K562 (cell line): ENCODE data around the gene CCDC124. TPM values are rescaled to one million over a fixed set of nuclear protein-coding genes. Genes with fewer than 3 reads are reported as not detected.

Experiments used
- FOXA3 ChIP-seq, 2 experiments: fragments of 450-650 bp in 1 of 2; sonication (generic) in 1 of 2; formaldehyde crosslinking; IDR thresholded peaks in 1 of 2; conservative IDR thresholded peaks in 1 of 2; 2 replicates each; pipeline versions ENCODE4 v1.4.0 to v1.8.0; 2020 to 2022; ENCODE audit warnings: mild to moderate bottlenecking in 2 of 2, missing genetic modification reagents in 1 of 2
- GABPA ChIP-seq: fragments of 200-800 bp; sonication (Bioruptor generic); conservative IDR thresholded peaks from 2 replicates; pipeline ENCODE4 v1.6.1; 2016; ENCODE audit warnings: low read depth, missing genetic modification characterization, missing compliant biosample characterization
- GABPB1 ChIP-seq: sonication (generic); formaldehyde crosslinking; IDR thresholded peaks from 2 replicates; pipeline ENCODE4 v1.8.0; 2022; ENCODE audit warnings: mild to moderate bottlenecking, missing genetic modification reagents
- KDM5B ChIP-seq: fragments of 200-600 bp; sonication (generic); IDR thresholded peaks from 2 replicates; pipeline ENCODE4 v1.6.1; 2012; ENCODE audit warnings: low read depth, mild to moderate bottlenecking, moderate library complexity, low read length, control low read depth, inconsistent platforms; ENCODE audit not compliant: insufficient replicate concordance
- PCBP1 ChIP-seq: fragments of 200-400 bp; formaldehyde crosslinking; IDR thresholded peaks from 2 replicates; pipeline ENCODE4 v1.6.1; 2018; ENCODE audit warnings: mild to moderate bottlenecking, low read depth, low read length; ENCODE audit not compliant: poor library complexity, severe bottlenecking
- RAD21 ChIP-seq, 2 experiments: fragments of 250-450 bp in 1 of 2; fragments of 450-650 bp in 1 of 2; sonication (Bioruptor Pico) in 1 of 2; formaldehyde crosslinking in 1 of 2; IDR thresholded peaks in 1 of 2; conservative IDR thresholded peaks in 1 of 2; 2 replicates each; pipeline versions ENCODE4 v1.4.0 to v1.8.0; 2020 to 2022; ENCODE audit warnings: mild to moderate bottlenecking in 2 of 2, moderate library complexity in 1 of 2
- polyA plus RNA-seq, 8 experiments: library from polyadenylated mRNA; depleted of rRNA in 4 of 8; stranded (reverse) in 5 of 8; unstranded in 3 of 8; fragments of >200 nt; fragmentation: Nextera tagmentation in 2 of 8; fragmentation: Illumina TruSeq in 1 of 8; extraction: Ambion mirVana in 2 of 8; extraction: Trizol in 1 of 8; gene quantifications; 2 replicates each; pipeline versions ENCODE4 v1.2.1 to v1.2.3, GENCODE V29; 2011 to 2014; ENCODE audit warnings: inconsistent platforms in 1 of 8, missing spikeins in 1 of 8
- total RNA-seq, 7 experiments: library from RNA; depleted of rRNA in 6 of 7; stranded (reverse); fragments of >200 nt in 6 of 7; fragmentation: Illumina TruSeq in 2 of 7; extraction: Trizol in 2 of 7; gene quantifications; 2 replicates each; pipeline versions ENCODE4 v1.2.1 to v1.2.3, GENCODE V29; 2011 to 2021; ENCODE audit warnings: low replicate concordance in 1 of 7
- TF ChIP-seq, protein P1 (sequence below): sonication (generic); formaldehyde crosslinking; IDR thresholded peaks from 2 replicates; pipeline ENCODE4 v1.8.0; 2022; ENCODE audit warnings: mild to moderate bottlenecking, missing genetic modification reagents
- TF ChIP-seq, protein P2 (sequence below): IDR thresholded peaks from 2 replicates; pipeline ENCODE4 v1.6.1; 2016; ENCODE audit warnings: missing genetic modification characterization, missing compliant biosample characterization
- TF ChIP-seq, protein P3 (sequence below): sonication (generic); formaldehyde crosslinking; IDR thresholded peaks from 2 replicates; pipeline ENCODE4 v1.8.1; 2023; ENCODE audit warnings: mild to moderate bottlenecking, missing genetic modification reagents
- TF ChIP-seq, protein P4 (sequence below), 3 experiments: IDR thresholded peaks in 2 of 3; conservative IDR thresholded peaks in 1 of 3; 2 replicates each; pipeline ENCODE4 v1.5.1; 2011 to 2012; ENCODE audit warnings: low read length in 3 of 3, mild to moderate bottlenecking in 3 of 3, control low read depth in 2 of 3, improper control_type of control experiment in 1 of 3, inconsistent platforms in 1 of 3, low read depth in 1 of 3, mixed read lengths in 1 of 3, moderate library complexity in 1 of 3; ENCODE audit not compliant: insufficient read depth in 2 of 3
- TF ChIP-seq, protein P5 (sequence below): fragments of 250-450 bp; sonication (Bioruptor Pico); IDR thresholded peaks from 2 replicates; pipeline ENCODE4 v1.9.0; 2021; ENCODE audit warnings: mild to moderate bottlenecking, inconsistent platforms

Gene CCDC124
- total and polyA plus RNA-seq, 9 of the 15 experiments (the other 6 are each of a cell fraction or from before 2014, with no cell fraction given), result 5.8 to 234 (median 40.1) TPM

DNA sequence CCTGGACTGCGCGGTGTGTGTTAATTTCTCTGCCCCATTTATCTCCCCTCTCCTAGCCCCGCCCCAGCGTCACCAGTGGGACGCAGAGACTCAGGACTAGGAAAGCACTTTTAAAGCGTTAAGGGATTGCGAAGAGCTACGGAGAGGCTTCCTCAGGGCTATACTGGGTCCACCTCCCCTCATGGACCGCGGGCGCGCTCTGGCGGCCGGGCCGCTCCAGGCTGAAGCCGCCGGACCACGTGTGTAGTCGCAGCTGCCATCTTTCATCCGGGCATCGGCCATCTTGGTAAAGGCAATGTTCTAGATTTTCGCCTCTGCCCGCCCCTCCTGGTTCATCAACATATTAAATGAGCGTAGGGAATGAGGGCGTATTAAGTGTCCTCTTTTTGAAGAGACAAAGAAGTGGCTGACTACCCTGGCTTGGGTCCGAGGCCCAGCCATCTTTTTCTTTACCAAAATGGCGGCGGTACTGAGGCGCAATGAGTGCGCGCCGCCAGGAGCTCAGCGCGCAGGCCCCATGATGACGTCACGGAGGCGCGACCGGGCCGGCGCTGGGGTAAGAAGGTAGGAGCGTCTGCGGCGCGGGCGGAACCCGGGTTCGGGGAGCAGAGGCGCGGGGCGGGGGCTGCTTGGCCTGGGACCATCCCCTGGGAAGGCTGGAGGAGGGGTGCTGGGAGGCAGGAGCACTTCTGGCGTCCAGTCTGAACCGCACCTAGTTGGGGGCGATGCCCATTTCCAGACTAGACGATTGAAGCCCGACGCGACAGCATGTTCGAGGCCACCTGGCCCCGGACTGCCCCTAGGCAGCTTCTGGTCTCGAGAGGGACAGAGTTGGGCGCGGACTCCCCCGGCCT, at the start of gene CCDC124 (continued):
- TF ChIP-seq, protein P1, sequence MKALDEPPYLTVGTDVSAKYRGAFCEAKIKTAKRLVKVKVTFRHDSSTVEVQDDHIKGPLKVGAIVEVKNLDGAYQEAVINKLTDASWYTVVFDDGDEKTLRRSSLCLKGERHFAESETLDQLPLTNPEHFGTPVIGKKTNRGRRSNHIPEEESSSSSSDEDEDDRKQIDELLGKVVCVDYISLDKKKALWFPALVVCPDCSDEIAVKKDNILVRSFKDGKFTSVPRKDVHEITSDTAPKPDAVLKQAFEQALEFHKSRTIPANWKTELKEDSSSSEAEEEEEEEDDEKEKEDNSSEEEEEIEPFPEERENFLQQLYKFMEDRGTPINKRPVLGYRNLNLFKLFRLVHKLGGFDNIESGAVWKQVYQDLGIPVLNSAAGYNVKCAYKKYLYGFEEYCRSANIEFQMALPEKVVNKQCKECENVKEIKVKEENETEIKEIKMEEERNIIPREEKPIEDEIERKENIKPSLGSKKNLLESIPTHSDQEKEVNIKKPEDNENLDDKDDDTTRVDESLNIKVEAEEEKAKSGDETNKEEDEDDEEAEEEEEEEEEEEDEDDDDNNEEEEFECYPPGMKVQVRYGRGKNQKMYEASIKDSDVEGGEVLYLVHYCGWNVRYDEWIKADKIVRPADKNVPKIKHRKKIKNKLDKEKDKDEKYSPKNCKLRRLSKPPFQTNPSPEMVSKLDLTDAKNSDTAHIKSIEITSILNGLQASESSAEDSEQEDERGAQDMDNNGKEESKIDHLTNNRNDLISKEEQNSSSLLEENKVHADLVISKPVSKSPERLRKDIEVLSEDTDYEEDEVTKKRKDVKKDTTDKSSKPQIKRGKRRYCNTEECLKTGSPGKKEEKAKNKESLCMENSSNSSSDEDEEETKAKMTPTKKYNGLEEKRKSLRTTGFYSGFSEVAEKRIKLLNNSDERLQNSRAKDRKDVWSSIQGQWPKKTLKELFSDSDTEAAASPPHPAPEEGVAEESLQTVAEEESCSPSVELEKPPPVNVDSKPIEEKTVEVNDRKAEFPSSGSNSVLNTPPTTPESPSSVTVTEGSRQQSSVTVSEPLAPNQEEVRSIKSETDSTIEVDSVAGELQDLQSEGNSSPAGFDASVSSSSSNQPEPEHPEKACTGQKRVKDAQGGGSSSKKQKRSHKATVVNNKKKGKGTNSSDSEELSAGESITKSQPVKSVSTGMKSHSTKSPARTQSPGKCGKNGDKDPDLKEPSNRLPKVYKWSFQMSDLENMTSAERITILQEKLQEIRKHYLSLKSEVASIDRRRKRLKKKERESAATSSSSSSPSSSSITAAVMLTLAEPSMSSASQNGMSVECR (CRISPR knock-in tag), result peak; percentile 97
- peak; percentile 88 for TF ChIP-seq GABPB1 (CRISPR knock-in tag)
- peak; percentile 84 for TF ChIP-seq PCBP1
- TF ChIP-seq, protein P2, sequence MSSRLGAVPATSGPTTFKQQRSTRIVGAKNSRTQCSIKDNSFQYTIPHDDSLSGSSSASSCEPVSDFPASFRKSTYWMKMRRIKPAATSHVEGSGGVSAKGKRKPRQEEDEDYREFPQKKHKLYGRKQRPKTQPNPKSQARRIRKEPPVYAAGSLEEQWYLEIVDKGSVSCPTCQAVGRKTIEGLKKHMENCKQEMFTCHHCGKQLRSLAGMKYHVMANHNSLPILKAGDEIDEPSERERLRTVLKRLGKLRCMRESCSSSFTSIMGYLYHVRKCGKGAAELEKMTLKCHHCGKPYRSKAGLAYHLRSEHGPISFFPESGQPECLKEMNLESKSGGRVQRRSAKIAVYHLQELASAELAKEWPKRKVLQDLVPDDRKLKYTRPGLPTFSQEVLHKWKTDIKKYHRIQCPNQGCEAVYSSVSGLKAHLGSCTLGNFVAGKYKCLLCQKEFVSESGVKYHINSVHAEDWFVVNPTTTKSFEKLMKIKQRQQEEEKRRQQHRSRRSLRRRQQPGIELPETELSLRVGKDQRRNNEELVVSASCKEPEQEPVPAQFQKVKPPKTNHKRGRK (tag), result no peak
- TF ChIP-seq, protein P3, sequence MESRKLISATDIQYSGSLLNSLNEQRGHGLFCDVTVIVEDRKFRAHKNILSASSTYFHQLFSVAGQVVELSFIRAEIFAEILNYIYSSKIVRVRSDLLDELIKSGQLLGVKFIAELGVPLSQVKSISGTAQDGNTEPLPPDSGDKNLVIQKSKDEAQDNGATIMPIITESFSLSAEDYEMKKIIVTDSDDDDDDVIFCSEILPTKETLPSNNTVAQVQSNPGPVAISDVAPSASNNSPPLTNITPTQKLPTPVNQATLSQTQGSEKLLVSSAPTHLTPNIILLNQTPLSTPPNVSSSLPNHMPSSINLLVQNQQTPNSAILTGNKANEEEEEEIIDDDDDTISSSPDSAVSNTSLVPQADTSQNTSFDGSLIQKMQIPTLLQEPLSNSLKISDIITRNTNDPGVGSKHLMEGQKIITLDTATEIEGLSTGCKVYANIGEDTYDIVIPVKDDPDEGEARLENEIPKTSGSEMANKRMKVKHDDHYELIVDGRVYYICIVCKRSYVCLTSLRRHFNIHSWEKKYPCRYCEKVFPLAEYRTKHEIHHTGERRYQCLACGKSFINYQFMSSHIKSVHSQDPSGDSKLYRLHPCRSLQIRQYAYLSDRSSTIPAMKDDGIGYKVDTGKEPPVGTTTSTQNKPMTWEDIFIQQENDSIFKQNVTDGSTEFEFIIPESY (CRISPR knock-in tag), result peak; percentile 95
- TF ChIP-seq, protein P4, sequence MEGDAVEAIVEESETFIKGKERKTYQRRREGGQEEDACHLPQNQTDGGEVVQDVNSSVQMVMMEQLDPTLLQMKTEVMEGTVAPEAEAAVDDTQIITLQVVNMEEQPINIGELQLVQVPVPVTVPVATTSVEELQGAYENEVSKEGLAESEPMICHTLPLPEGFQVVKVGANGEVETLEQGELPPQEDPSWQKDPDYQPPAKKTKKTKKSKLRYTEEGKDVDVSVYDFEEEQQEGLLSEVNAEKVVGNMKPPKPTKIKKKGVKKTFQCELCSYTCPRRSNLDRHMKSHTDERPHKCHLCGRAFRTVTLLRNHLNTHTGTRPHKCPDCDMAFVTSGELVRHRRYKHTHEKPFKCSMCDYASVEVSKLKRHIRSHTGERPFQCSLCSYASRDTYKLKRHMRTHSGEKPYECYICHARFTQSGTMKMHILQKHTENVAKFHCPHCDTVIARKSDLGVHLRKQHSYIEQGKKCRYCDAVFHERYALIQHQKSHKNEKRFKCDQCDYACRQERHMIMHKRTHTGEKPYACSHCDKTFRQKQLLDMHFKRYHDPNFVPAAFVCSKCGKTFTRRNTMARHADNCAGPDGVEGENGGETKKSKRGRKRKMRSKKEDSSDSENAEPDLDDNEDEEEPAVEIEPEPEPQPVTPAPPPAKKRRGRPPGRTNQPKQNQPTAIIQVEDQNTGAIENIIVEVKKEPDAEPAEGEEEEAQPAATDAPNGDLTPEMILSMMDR (IDR thresholded peaks at IDR 0.05 in 2 of 3, conservative IDR thresholded peaks at IDR 0.05 in 1 of 3; ENCODE audit: insufficient read depth in 2 of 3, low read depth in 1 of 3, low read length in 3 of 3), result peak; percentile 95 to 99 (median 98)
- TF ChIP-seq, protein P5, sequence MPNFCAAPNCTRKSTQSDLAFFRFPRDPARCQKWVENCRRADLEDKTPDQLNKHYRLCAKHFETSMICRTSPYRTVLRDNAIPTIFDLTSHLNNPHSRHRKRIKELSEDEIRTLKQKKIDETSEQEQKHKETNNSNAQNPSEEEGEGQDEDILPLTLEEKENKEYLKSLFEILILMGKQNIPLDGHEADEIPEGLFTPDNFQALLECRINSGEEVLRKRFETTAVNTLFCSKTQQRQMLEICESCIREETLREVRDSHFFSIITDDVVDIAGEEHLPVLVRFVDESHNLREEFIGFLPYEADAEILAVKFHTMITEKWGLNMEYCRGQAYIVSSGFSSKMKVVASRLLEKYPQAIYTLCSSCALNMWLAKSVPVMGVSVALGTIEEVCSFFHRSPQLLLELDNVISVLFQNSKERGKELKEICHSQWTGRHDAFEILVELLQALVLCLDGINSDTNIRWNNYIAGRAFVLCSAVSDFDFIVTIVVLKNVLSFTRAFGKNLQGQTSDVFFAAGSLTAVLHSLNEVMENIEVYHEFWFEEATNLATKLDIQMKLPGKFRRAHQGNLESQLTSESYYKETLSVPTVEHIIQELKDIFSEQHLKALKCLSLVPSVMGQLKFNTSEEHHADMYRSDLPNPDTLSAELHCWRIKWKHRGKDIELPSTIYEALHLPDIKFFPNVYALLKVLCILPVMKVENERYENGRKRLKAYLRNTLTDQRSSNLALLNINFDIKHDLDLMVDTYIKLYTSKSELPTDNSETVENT (CRISPR knock-in tag), result no peak
- TF ChIP-seq FOXA3 (CRISPR knock-in tag; conservative IDR thresholded peaks at IDR 0.05 in 1 of 2, IDR thresholded peaks at IDR 0.05 in 1 of 2), result peak in 1 of 2 experiments; percentile 46; a peak in 1 of 4 replicates
- TF ChIP-seq RAD21 (CRISPR knock-in tag; conservative IDR thresholded peaks at IDR 0.05 in 1 of 2, IDR thresholded peaks at IDR 0.05 in 1 of 2), result peak; percentile 98 to 99
- TF ChIP-seq KDM5B, result peak; percentile 59
- peak; percentile 77 for TF ChIP-seq GABPA
